GM23338 (cell line): ENCODE results near the gene RASL10B. TPM values are rescaled to one million over a fixed set of nuclear protein-coding genes. Genes with fewer than 3 reads are reported as not detected.

ENCODE experiments used
- ATAC-seq: fragments of 200-7000 bp; cut with Tn5 transposase; 3 replicates; pipeline ENCODE4 v1.9.1; 2020
- DNase-seq: peaks from one replicate; pipeline ENCODE4 v3.0.0-alpha.2; 2015; ENCODE audit warnings: low spot score
- H2AFZ ChIP-seq: fragments of 200-600 bp; sonication (generic); 2 replicates; pipeline ENCODE4 v1.8.0; 2016; ENCODE audit warnings: antibody characterized with exemption, mild to moderate bottlenecking, moderate library complexity
- H3F3A ChIP-seq: fragments of 200-600 bp; sonication (generic); replicated peaks from 2 replicates; pipeline ENCODE4 v1.8.0; 2017; ENCODE audit warnings: antibody characterized with exemption, mixed run types, low read depth
- H3K27ac ChIP-seq: fragments of 200-600 bp; sonication (generic); 2 replicates; pipeline ENCODE4 v1.6.1; 2016; ENCODE audit warnings: low read depth
- H3K27me3 ChIP-seq: fragments of 200-600 bp; sonication (generic); 2 replicates; pipeline ENCODE4 v1.8.0; 2016; ENCODE audit warnings: mild to moderate bottlenecking, mixed run types, moderate library complexity; ENCODE audit not compliant: insufficient read depth
- H3K36me3 ChIP-seq: fragments of 200-600 bp; sonication (generic); 2 replicates; pipeline ENCODE4 v1.8.0; 2016; ENCODE audit warnings: mild to moderate bottlenecking; ENCODE audit not compliant: insufficient read depth
- H3K4me1 ChIP-seq: fragments of 200-600 bp; sonication (generic); 2 replicates; pipeline ENCODE4 v1.8.0; 2016; ENCODE audit warnings: mild to moderate bottlenecking, moderate library complexity; ENCODE audit not compliant: insufficient read depth
- H3K4me2 ChIP-seq: fragments of 200-600 bp; sonication (generic); 2 replicates; pipeline ENCODE4 v1.7.1; 2017; ENCODE audit warnings: mixed run types
- H3K4me3 ChIP-seq: fragments of 200-600 bp; sonication (generic); 2 replicates; pipeline ENCODE4 v1.6.1; 2016; ENCODE audit warnings: mixed run types
- H3K79me2 ChIP-seq: fragments of 200-600 bp; sonication (generic); replicated peaks from 2 replicates; pipeline ENCODE4 v1.8.0; 2017; ENCODE audit warnings: mild to moderate bottlenecking; ENCODE audit not compliant: insufficient read depth
- H3K9me2 ChIP-seq: fragments of 200-600 bp; sonication (generic); 2 replicates; pipeline ENCODE4 v1.8.0; 2017; ENCODE audit not compliant: insufficient read depth
- H4K20me1 ChIP-seq: fragments of 200-600 bp; sonication (generic); replicated peaks from 2 replicates; pipeline ENCODE4 v1.8.0; 2017; ENCODE audit warnings: mild to moderate bottlenecking; ENCODE audit not compliant: insufficient read depth
- H3K27ac Mint-ChIP-seq: 2 replicates; pipeline ENCODE4 v1.8.0; 2020; ENCODE audit warnings: inconsistent platforms, mild to moderate bottlenecking, moderate library complexity, mixed read lengths
- H3K27me3 Mint-ChIP-seq: 3 replicates; pipeline ENCODE4 v1.8.0; 2022; ENCODE audit warnings: low read depth, mild to moderate bottlenecking, moderate library complexity, mixed read lengths, inconsistent platforms; ENCODE audit not compliant: insufficient read depth, poor library complexity
- H3K36me3 Mint-ChIP-seq: 3 replicates; pipeline ENCODE4 v1.8.0; 2021; ENCODE audit warnings: low read depth, mild to moderate bottlenecking, inconsistent platforms, moderate library complexity, mixed read lengths
- H3K4me1 Mint-ChIP-seq: 3 replicates; pipeline ENCODE4 v1.8.0; 2020; ENCODE audit warnings: mild to moderate bottlenecking, inconsistent platforms, mixed read lengths
- H3K4me3 Mint-ChIP-seq: 3 replicates; pipeline ENCODE4 v1.8.0; 2021; ENCODE audit warnings: moderate library complexity, mild to moderate bottlenecking, inconsistent platforms, mixed read lengths
- H3K9me3 Mint-ChIP-seq: 3 replicates; pipeline ENCODE4 v1.8.0; 2020; ENCODE audit warnings: moderate library complexity, mild to moderate bottlenecking, inconsistent platforms, mixed read lengths
- CREB1 ChIP-seq: fragments of 250-450 bp; sonication (Bioruptor Pico); IDR thresholded peaks from 2 replicates; pipeline ENCODE4 v1.5.0; 2020; ENCODE audit warnings: low read depth, mild to moderate bottlenecking, moderate library complexity
- EZH2 ChIP-seq: fragments of 200-600 bp; sonication (generic); IDR thresholded peaks from one replicate; pipeline ENCODE4 v1.8.0; 2017; ENCODE audit warnings: antibody characterized with exemption, mild to moderate bottlenecking, low read depth; ENCODE audit not compliant: unreplicated experiment
- EZH2phosphoT487 ChIP-seq: fragments of 200-600 bp; sonication (generic); IDR thresholded peaks from one replicate; pipeline ENCODE4 v1.8.1; 2018; ENCODE audit warnings: antibody characterized with exemption; ENCODE audit not compliant: unreplicated experiment
- JUNB ChIP-seq: IDR thresholded peaks from one replicate; pipeline ENCODE4 v1.6.1; 2016; ENCODE audit warnings: antibody characterized with exemption; ENCODE audit not compliant: unreplicated experiment
- NANOG ChIP-seq: IDR thresholded peaks from 2 replicates; pipeline ENCODE4 v1.6.1; 2016; ENCODE audit warnings: antibody characterized with exemption, borderline replicate concordance
- POLR2AphosphoS5 ChIP-seq: IDR thresholded peaks from 2 replicates; pipeline ENCODE4 v1.6.1; 2016; ENCODE audit warnings: antibody characterized with exemption, low read depth
- REST ChIP-seq: IDR thresholded peaks from one replicate; pipeline ENCODE4 v1.6.1; 2018; ENCODE audit warnings: antibody characterized with exemption; ENCODE audit not compliant: unreplicated experiment
- STAT1 ChIP-seq: IDR thresholded peaks from one replicate; pipeline ENCODE4 v1.6.1; 2016; ENCODE audit warnings: antibody characterized with exemption; ENCODE audit not compliant: unreplicated experiment
- ZNF114 ChIP-seq: fragments of 250-450 bp; sonication (Bioruptor Pico); IDR thresholded peaks from 2 replicates; pipeline ENCODE4 v1.5.0; 2020; ENCODE audit warnings: mild to moderate bottlenecking, moderate library complexity
- ZNF462 ChIP-seq: fragments of 250-450 bp; sonication (Bioruptor Pico); IDR thresholded peaks from 2 replicates; pipeline ENCODE4 v1.5.0; 2020; ENCODE audit warnings: mild to moderate bottlenecking, moderate library complexity
- polyA plus RNA-seq: library from polyadenylated mRNA; unstranded; fragments of >200 nt; fragmentation: Nextera tagmentation; extraction: Ambion mirVana; gene quantifications from 2 replicates; pipeline ENCODE4 v1.2.1, GENCODE V29; 2016
- total RNA-seq: library from RNA; depleted of rRNA; stranded (reverse); fragments of >200 nt; shearing (Covaris generic); gene quantifications from 2 replicates; pipeline ENCODE4 v1.2.3, GENCODE V29; 2014

RASL10B gene
- total and polyA plus RNA-seq, 2 experiments from 2014 or later: 7.1 to 26.2 TPM

GRCh38 chr17:35761601-35762000 lies 30.2 kb downstream of the RASL10B start (continued):
- TF ChIP-seq REST: no peak
- no peak for TF ChIP-seq STAT1
- TF ChIP-seq NANOG: no peak

- peaks cover 6% of the 10 kb centered on the region; the same call in 1 of the 2 replicates for H3K4me1 ChIP-seq
- H3K4me2 ChIP-seq: peak overlapping the region; percentile 83; the same call in 1 of the 2 replicates
- peaks cover 17% of the 10 kb centered on the region for H3K4me1 Mint-ChIP-seq
- no peaks in the 10 kb centered on the region for H3K27me3 ChIP-seq
- peak overlapping the region; percentile 82 for H3K4me3 Mint-ChIP-seq
- no peak overlapping the region for H2AFZ ChIP-seq
- H3K36me3 Mint-ChIP-seq: no peaks in the 10 kb centered on the region
- H3K4me3 ChIP-seq: peak overlapping the region; percentile 65; the same call in 1 of the 2 replicates
- ATAC-seq (no peak), DNase-seq (no peak)
- no peak overlapping the region for H3K27ac Mint-ChIP-seq
- H3K9me3 Mint-ChIP-seq: no peaks in the 10 kb centered on the region; the same call in 1 of the 3 replicates
- H3K79me2 ChIP-seq: no peaks in the 10 kb centered on the region
- H3K9me2 ChIP-seq: no peaks in the 10 kb centered on the region
- peaks cover 5% of the 10 kb centered on the region for H3K27me3 Mint-ChIP-seq
- no peak overlapping the region for H3K27ac ChIP-seq
- H3K36me3 ChIP-seq: no peaks in the 10 kb centered on the region
- peaks cover 4% of the 10 kb centered on the region; the same call in 1 of the 2 replicates for H3F3A ChIP-seq
- no peaks in the 10 kb centered on the region for H4K20me1 ChIP-seq
- TF ChIP-seq JUNB (no peak), NANOG (no peak), EZH2phosphoT487 (no peak), ZNF462 (no peak), STAT1 (no peak), REST (no peak), CREB1 (CRISPR knock-in tag) (no peak), EZH2 (no peak), POLR2AphosphoS5 (no peak), ZNF114 (no peak)
Measured at GRCh38 chr17:35763767-35764122, 32.3 kb downstream of the RASL10B start.
